GM12878 (cell line): ENCODE results near the gene PALD1. TPM values are rescaled to one million over a fixed set of nuclear protein-coding genes. Genes with fewer than 3 reads are reported as not detected.

Source experiments
- ATAC-seq: fragments of 200-7000 bp; cut with Tn5 transposase; 3 replicates; pipeline ENCODE4 v1.9.1; 2020; ENCODE audit warnings: mild to moderate bottlenecking, moderate library complexity
- BruUV-seq: library from RNA; stranded (reverse); fragments of 400-500 nt; replicated peaks from 2 replicates; lab custom pipeline; 2021; lab: Mats Ljungman, UMichigan
- CTCF ChIA-PET: fragments of 300-600 bp; sonication (Branson Sonifier 250); formaldehyde crosslinking; extraction: SDS; loops from one replicate; lab custom pipeline; 2021; ENCODE audit warnings: inconsistent platforms; lab: Yijun Ruan, JAX
- POLR2A ChIA-PET: fragments of 350-600 bp; formaldehyde crosslinking; extraction: SDS; loops from one replicate; lab custom pipeline; 2021; ENCODE audit warnings: inconsistent platforms; lab: Charles Lee
- RAD21 ChIA-PET: fragments of 300-600 bp; sonication (Branson Sonifier 250); formaldehyde crosslinking; loops from one replicate; lab custom pipeline; 2023; ENCODE audit warnings: antibody characterized with exemption; ENCODE audit not compliant: unreplicated experiment; lab: Charles Lee
- SMC1A ChIA-PET: fragments of 300-600 bp; sonication (Branson Sonifier 250); formaldehyde crosslinking; loops from one replicate; lab custom pipeline; 2023; ENCODE audit not compliant: unreplicated experiment, uncharacterized antibody; lab: Charles Lee
- DNase-seq: peaks from one replicate; pipeline ENCODE4 v3.0.0-alpha.2; 2011; ENCODE audit warnings: low read depth, low spot score
- FAIRE-seq: peaks from 3 replicates; lab custom pipeline; 2011; peaks lifted over from hg19 to GRCh38; lab: Jason Lieb, UNC
- H2AFZ ChIP-seq: 2 replicates; pipeline ENCODE4 v1.6.0; 2011; ENCODE audit warnings: low read depth, low read length, control low read depth; ENCODE audit not compliant: control insufficient read depth
- H3K27ac ChIP-seq: 2 replicates; pipeline ENCODE4 v1.5.1; 2011; ENCODE audit warnings: control low read depth; ENCODE audit not compliant: control insufficient read depth, insufficient read depth
- H3K27me3 ChIP-seq, 2 experiments: replicated peaks in 1 of 2; 2 replicates each; pipeline versions ENCODE4 v1.6.0 to v1.6.1; 2011; ENCODE audit warnings: low read length in 1 of 2; ENCODE audit not compliant: control insufficient read depth in 2 of 2, insufficient read depth in 2 of 2
- H3K36me3 ChIP-seq, 2 experiments: 2 replicates each; pipeline ENCODE4 v1.5.1; 2011; ENCODE audit warnings: low read length in 1 of 2; ENCODE audit not compliant: control insufficient read depth in 2 of 2, insufficient read depth in 2 of 2
- H3K4me1 ChIP-seq: 2 replicates; pipeline ENCODE4 v1.6.1; 2011; ENCODE audit warnings: mild to moderate bottlenecking, low read length, moderate library complexity, mixed read lengths; ENCODE audit not compliant: control insufficient read depth, insufficient read depth
- H3K4me2 ChIP-seq: 2 replicates; pipeline ENCODE4 v1.6.0; 2011; ENCODE audit warnings: control low read depth; ENCODE audit not compliant: control insufficient read depth, insufficient read depth
- H3K4me3 ChIP-seq: fragments of 200-600 bp; sonication (generic); 2 replicates; pipeline ENCODE4 v1.5.1; 2016
- H3K79me2 ChIP-seq: 2 replicates; pipeline ENCODE4 v1.6.0; 2011; ENCODE audit warnings: low read length; ENCODE audit not compliant: control insufficient read depth, insufficient read depth
- H3K9ac ChIP-seq: 2 replicates; pipeline ENCODE4 v1.8.0; 2011; ENCODE audit warnings: low read length, control low read depth, mixed read lengths; ENCODE audit not compliant: control insufficient read depth, insufficient read depth
- H3K9me3 ChIP-seq: replicated peaks from 3 replicates; pipeline ENCODE4 v1.5.1; 2011; ENCODE audit warnings: mild to moderate bottlenecking, low read length; ENCODE audit not compliant: control insufficient read depth, insufficient read depth
- H4K20me1 ChIP-seq: 2 replicates; pipeline ENCODE4 v1.6.0; 2011; ENCODE audit not compliant: control insufficient read depth, insufficient read depth
- BCLAF1 ChIP-seq: fragments of 450-650 bp; IDR thresholded peaks from 2 replicates; pipeline ENCODE4 v1.6.1; 2017; ENCODE audit warnings: antibody characterized with exemption, mild to moderate bottlenecking, moderate library complexity
- CREM ChIP-seq: IDR thresholded peaks from 2 replicates; pipeline ENCODE4 v1.6.1; 2014; ENCODE audit warnings: antibody characterized with exemption, low read depth
- CUX1 ChIP-seq: IDR thresholded peaks from 2 replicates; pipeline ENCODE4 v1.6.1; 2012; ENCODE audit warnings: improper control_type of control experiment, low read depth, low read length; ENCODE audit not compliant: insufficient replicate concordance
- HDGF ChIP-seq: fragments of 450-650 bp; IDR thresholded peaks from 2 replicates; pipeline ENCODE4 v1.6.1; 2016; ENCODE audit warnings: antibody characterized with exemption
- IKZF1 ChIP-seq: fragments of 450-650 bp; conservative IDR thresholded peaks from 2 replicates; pipeline ENCODE4 v1.6.1; 2017; ENCODE audit warnings: antibody characterized with exemption, mild to moderate bottlenecking
- NRF1 ChIP-seq: conservative IDR thresholded peaks from 2 replicates; pipeline ENCODE4 v1.6.1; 2011; ENCODE audit warnings: mild to moderate bottlenecking, low read depth, low read length, improper control_type of control experiment
- PKNOX1 ChIP-seq: fragments of 450-650 bp; IDR thresholded peaks from 2 replicates; pipeline ENCODE4 v1.6.1; 2016; ENCODE audit warnings: mild to moderate bottlenecking
- RAD21 ChIP-seq: IDR thresholded peaks from 2 replicates; pipeline ENCODE4 v1.6.1; 2011; ENCODE audit warnings: mild to moderate bottlenecking, low read depth, low read length, moderate library complexity; ENCODE audit not compliant: insufficient read depth
- RB1 ChIP-seq: fragments of 450-650 bp; formaldehyde crosslinking; IDR thresholded peaks from 2 replicates; pipeline ENCODE4 v1.6.1; 2017; ENCODE audit warnings: mild to moderate bottlenecking, borderline replicate concordance
- RFX5 ChIP-seq: IDR thresholded peaks from 2 replicates; pipeline ENCODE4 v1.6.1; 2011; ENCODE audit warnings: low read depth, low read length, improper control_type of control experiment
- SMAD5 ChIP-seq: IDR thresholded peaks from 2 replicates; pipeline ENCODE4 v1.6.1; 2016; ENCODE audit warnings: antibody characterized with exemption, low read depth
- SMARCA5 ChIP-seq: fragments of 450-650 bp; IDR thresholded peaks from 2 replicates; pipeline ENCODE4 v1.6.1; 2017; ENCODE audit warnings: mild to moderate bottlenecking
- SREBF1 ChIP-seq: IDR thresholded peaks from 2 replicates; pipeline ENCODE4 v1.6.1; 2012; ENCODE audit warnings: mild to moderate bottlenecking, low read length
- SRF ChIP-seq, 2 experiments: IDR thresholded peaks; 2 replicates each; pipeline ENCODE4 v1.6.1; 2011; ENCODE audit warnings: low read depth in 2 of 2, low read length in 2 of 2, mild to moderate bottlenecking in 1 of 2, moderate library complexity in 1 of 2
- WGBS: methylation state at CpG from one replicate; pipeline ENCODE4 v1.1.6; 2016; ENCODE audit warnings: low lambda C conversion rate; ENCODE audit not compliant: insufficient replicate concordance, insufficient coverage; ENCODE audit errors: missing lambda C conversion rate; 5-methylcytosine and 5-hydroxymethylcytosine counted together
- in situ Hi-C: fragments of 300-500 bp; cut with MboI; formaldehyde crosslinking; loops from 9 replicates; pipeline ENCODE4 v1.14.3; 2018; ENCODE audit warnings: mixed read lengths
- intact Hi-C: fragments of 100-400 bp; cut with micrococcal nuclease; formaldehyde crosslinking; loops from one replicate; pipeline ENCODE4 v1.14.2; 2022; ENCODE audit not compliant: unreplicated experiment
- polyA plus RNA-seq, 11 experiments: library from polyadenylated mRNA; depleted of rRNA in 4 of 11; unstranded in 6 of 11; stranded (reverse) in 5 of 11; fragments of >200 nt; fragmentation: Nextera tagmentation in 4 of 11; fragmentation: Illumina TruSeq in 1 of 11; extraction: Ambion mirVana in 4 of 11; extraction: Trizol in 1 of 11; gene quantifications; 1 replicate in 1 of 11; 2 replicates in 10 of 11; pipeline versions ENCODE4 v1.2.1 to v1.2.3, GENCODE V29; 2011 to 2016; ENCODE audit warnings: inconsistent platforms in 2 of 11, missing spikeins in 2 of 11, low read depth in 1 of 11
- total RNA-seq, 4 experiments: library from RNA; depleted of rRNA in 3 of 4; stranded (reverse); fragments of >200 nt in 3 of 4; fragmentation: Illumina TruSeq in 1 of 4; extraction: Trizol in 1 of 4; gene quantifications; 2 replicates each; pipeline versions ENCODE4 v1.2.1 to v1.2.3, GENCODE V29; 2013 to 2021

PALD1 gene
- total and polyA plus RNA-seq, 10 of the 15 experiments (the other 5 are each of a cell fraction or from before 2014, with no cell fraction given) = 0.43 to 20.9 (median 9.0) TPM

GRCh38 chr10:70566515-70567290 is 88.1 kb downstream of the PALD1 start (continued):
- no peak for TF ChIP-seq BCLAF1
- TF ChIP-seq RB1 = no peak
- no peak for TF ChIP-seq NRF1
- no peak for TF ChIP-seq SRF (IDR thresholded peaks at IDR 0.05; ENCODE audit: low read depth in 2 of 2, low read length in 2 of 2)

- ChIA-PET POLR2A (no interaction called here), CTCF (interaction anchor here (0.6 to 0.8 kb wide), 2 partner anchors 19 to 191 kb away, joined by 3 to 4 read pairs; no protein-coding TSS in a partner anchor), RAD21 (no interaction called here), SMC1A (no interaction called here)
- Histone ChIP-seq H3K4me1 (no peaks in the 10 kb centered on the region), H3K27ac (no peak overlapping the region), H3K9ac (no peak overlapping the region), H3K36me3 (no peaks in the 10 kb centered on the region; a peak in 2 of 4 replicates), H3K4me2 (no peak overlapping the region), H3K9me3 (no peaks in the 10 kb centered on the region), H3K4me3 (no peak overlapping the region), H3K27me3 (no peaks in the 10 kb centered on the region), H4K20me1 (no peaks in the 10 kb centered on the region), H2AFZ (no peak overlapping the region), H3K79me2 (no peaks in the 10 kb centered on the region)
- WGBS = 87% methylated on average over 4 of the region's 4 CpGs
- no TSS peak for BruUV-seq
- DNase-seq = no peak
- in situ Hi-C loops (no loop called here), intact Hi-C loops (no loop called here)
- no peak for FAIRE-seq
- ATAC-seq = no peak
- TF ChIP-seq SRF (IDR thresholded peaks at IDR 0.05; ENCODE audit: low read depth in 2 of 2, low read length in 2 of 2) = no peak
- no peak for TF ChIP-seq CUX1
- TF ChIP-seq SMAD5 = no peak
- no peak for TF ChIP-seq SMARCA5
- TF ChIP-seq HDGF = no peak
- no peak for TF ChIP-seq PKNOX1
- TF ChIP-seq SREBF1 = no peak
- no peak for TF ChIP-seq RAD21
- no peak for TF ChIP-seq CREM
- no peak for TF ChIP-seq IKZF1
- TF ChIP-seq RFX5 = no peak
Observed at GRCh38 chr10:70567603-70568002, 89.0 kb downstream of the PALD1 start.
